GM19193 (cell line): ENCODE data around the gene CEACAM18.

Source experiments
- POLR2A ChIP-seq: IDR thresholded peaks from 4 replicates; pipeline ENCODE4 v1.6.1; 2011; ENCODE audit not compliant: insufficient read depth, insufficient read length; ENCODE audit errors: extremely low read depth

CEACAM18 gene

DNA sequence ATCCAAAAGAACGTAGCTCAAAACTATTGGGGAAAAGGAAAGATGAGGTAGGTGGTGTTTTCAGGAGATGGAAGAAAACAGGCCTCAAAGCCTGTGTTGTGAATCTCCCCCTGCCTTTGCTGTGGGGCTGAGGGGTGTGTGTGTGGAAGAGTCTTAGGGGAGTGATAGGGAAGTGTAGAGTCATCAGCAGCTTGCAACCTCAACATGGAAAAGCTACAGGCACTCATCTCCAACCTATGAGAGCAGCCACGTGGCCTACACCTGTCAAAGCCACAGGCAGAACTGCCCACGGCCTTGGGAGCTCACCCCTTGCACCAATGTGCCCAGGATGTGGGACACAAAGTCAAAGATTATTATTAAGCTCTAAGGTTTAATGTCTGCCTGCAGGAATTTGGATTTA, 27.6 kb downstream of the CEACAM18 start:
- no peak for TF ChIP-seq POLR2A

DNA sequence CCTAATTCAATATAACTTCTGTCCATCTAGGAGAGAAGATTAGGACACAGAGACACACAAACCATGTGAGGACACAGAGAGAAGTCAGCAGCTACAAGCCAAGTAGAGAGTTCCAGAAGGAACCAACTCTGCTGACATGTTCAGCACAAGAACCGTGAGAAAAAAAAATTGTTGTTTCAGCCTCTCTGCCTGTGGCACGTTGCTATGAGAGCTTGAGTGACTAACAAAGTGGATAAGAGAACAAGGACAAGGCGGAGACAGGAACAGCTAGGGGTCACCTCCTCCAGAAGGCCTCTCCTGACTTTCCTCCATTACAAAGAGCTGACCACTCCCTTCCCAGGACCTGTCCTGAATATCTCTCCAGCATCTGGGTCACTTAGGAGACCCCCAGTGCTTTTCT, 28.9 kb downstream of the CEACAM18 start:
- TF ChIP-seq POLR2A, result no peak

DNA sequence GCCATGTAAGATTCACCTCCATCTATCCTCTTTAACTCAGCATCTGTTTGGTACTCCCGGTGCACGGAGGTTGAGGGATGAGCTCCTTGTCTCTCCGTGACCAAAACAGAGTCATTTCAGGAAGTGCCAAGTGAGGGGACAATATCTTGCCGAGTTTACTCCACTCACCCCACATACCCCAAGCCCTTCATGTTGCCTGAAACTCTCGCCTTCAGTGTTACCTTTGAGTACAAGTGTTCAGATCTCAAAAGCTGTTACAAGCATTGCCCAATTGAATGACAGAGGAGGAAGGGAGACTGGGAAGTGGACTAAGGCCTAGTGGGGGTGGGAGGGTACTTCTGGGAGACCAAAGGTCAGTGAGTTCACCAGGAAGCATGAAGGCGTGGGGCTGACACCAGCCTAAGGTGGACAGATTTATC, 29.3 kb downstream of the CEACAM18 start:
- no peak for TF ChIP-seq POLR2A

DNA sequence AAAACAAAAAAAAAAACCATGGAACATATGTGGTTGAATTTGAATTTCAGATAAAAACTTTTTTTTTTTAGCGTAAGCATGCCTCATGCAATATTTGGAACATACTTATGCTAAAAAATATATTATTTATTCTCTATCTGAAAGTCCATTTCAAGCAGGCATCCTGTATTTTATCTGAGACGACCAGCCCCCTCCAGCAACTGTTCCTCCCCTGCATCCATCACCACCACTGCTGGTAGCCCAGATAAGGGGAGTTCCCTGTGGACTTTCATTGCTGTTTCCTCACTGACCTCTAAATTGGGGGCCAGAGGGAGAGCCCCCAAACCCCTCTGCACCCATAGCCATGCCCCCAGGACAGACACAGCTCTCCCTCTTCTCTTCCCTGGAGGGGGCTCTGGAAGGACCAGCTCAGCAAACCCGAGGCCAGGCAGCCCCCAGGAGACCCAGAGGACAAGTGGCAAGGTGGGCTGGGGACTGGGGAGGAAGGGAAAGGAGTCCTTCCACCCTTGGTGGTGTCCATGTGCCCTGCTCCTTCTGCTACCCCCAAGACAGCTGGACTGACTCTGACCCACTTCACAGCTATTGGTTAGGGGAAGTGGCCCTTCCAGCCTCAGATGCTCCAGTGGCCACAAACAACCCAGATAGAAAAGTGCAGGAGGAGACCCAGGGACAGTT, 29.9 kb downstream of the CEACAM18 start:
- no peak for TF ChIP-seq POLR2A

DNA sequence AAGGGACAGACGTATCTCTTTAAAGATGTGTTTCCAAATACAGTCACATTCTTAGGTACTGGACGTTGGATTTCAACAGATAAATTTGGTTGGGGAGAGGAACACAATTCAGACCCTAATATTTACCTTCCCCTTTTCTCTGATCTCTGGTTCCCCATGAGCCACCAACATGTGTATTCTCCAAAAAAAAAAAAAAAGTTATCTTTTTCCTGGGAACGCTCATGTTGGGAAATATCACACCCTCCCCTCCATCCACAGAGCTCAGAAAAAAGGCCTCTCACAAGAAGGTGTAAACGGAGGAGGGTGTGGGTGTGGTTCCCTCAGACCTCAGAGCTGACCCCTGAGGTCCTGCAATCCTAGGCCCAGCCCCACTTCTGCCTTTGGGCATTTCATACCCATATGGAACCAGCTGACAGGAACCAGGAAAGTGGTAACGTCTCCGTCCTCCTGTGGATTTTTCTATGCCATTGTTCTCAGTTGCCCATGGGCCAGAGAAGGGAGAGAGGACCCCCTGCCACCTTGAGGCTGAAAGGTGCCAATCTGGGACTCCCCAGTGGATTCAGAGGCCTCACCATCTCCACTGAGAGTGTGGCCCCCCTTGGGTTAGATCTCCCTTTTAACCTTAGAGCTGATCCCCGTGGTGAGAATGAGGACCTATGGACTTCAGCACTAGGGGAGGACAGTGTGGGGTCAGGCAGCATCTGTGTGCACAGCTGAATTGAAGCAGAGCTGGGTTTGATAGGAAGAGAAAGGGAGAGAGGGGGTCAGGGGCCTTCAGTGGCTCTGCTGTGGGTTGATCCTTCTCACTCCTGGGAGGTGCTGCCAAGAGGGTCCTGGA, 31.7 kb downstream of the CEACAM18 start:
- no peak for TF ChIP-seq POLR2A

DNA sequence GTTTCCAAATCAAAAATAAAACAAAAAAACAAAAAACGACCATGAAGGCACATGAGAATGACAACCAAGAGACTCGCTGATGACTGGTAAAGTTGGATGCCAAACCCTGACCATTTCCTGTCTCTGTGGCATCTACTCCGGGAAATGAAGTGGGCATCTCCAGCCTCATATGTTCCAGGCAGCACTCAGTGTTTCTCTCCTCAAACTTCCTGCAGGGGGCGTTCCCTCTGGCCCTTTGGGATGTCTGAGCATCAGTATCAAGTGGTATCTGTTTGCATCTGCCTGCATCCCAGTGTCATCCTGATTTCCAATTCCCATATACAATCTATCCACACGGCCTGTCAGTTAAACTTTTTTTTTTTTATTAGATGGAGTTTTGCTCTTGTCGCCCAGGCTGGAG, 33.0 kb downstream of the CEACAM18 start:
- no peak for TF ChIP-seq POLR2A

DNA sequence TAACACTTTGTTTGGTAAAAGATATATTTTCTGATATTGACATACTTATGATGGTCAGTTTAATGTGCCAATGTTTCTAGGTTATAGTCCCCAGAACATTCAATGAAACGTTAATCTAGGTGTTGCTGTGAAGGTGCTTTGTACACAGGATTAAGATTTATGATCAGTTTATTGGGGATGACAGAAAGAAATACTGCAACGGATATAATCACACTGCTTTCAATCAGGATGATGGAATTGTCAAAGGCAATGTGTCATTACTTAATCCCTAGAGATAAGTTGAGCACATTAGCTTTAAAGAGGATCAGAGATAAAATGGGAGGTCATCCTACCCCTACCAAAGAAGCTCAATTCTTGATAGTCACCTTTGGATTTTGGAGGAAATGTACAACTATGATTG, 35.6 kb downstream of the CEACAM18 start:
- no peak for TF ChIP-seq POLR2A

DNA sequence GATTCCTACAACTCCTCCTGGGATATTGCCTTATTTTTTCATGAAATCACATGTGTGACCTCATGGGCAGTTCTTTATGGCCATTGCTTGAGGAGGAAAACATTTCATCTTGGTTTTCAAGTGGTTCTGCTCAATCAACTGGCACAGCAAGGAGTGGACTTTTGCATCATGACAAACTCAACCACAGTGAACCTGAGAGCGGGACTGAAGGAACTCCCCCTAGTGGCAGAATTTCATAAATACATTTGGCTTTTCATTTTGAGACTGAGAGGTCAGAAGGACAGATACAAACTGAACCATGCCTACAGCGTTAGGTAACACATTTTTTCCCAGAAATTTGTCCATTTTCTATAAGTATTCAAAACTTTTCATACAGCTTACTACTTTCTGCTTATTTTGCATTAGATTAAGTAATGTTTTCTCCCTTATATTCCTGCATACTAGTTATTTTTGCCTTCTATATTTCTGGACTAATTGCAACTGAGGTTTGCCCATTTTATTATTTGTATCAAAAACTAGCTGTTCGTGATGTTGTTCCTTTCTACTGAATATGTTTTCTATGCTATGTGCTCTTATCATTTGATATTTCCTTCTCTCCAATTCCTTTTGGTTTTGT, 36.6 kb downstream of the CEACAM18 start:
- TF ChIP-seq POLR2A, result no peak

DNA sequence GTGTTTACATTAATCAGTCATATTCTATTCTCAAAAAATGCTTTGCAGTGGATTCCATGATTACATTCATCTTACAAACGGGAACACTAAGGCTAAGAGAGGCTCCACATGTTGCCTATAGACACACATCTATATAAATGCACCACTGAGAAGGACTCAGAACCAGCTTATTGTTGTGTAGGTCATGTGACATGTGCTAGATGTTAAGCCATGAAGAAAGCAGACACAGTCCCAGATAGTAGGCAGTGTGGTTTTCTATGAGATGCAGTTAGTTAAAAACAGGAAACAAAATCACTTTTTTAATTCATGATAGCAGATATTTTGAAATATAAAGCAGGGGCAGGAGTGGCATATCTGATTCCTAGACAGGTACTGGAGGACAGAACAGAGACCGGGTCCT, 42.4 kb downstream of the CEACAM18 start:
- TF ChIP-seq POLR2A, result no peak

DNA sequence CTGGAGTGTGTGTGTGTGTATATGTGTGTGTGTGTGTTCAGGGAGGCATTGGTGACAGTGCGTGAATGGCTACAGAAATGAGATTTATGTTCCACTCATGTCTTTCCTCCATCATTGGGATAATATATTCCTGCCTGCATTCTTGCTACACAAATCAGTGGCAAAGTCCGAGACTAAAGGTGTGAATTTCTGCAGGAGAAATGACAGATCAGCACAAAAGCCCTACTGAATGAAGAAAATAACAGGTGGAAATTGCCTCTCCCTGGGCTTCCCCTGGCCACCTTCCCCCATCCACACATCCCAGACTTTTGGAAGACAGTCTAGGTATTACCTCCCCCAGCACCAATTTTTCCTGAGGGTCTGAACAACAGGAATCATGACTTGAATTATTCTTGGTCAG, 43.0 kb downstream of the CEACAM18 start:
- no peak for TF ChIP-seq POLR2A

DNA sequence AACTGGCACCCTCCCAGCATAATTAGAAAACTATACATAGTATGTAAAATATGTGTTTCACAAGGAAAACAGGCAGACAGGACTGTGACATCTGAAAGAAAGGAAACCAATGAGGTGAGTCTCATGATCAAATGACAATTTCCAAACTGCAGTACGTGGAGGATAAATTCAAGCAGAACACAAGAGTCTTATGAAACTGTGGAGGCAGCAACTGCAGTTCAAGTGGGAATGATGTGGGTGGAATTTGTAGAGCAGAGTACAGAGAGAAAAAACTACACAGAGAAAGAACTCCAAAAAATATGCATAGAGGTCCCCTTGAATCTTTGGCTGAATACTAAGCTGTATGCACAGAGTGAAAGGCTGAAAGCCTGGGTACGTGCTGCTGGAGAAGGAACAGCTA, 43.4 kb downstream of the CEACAM18 start:
- no peak for TF ChIP-seq POLR2A

DNA sequence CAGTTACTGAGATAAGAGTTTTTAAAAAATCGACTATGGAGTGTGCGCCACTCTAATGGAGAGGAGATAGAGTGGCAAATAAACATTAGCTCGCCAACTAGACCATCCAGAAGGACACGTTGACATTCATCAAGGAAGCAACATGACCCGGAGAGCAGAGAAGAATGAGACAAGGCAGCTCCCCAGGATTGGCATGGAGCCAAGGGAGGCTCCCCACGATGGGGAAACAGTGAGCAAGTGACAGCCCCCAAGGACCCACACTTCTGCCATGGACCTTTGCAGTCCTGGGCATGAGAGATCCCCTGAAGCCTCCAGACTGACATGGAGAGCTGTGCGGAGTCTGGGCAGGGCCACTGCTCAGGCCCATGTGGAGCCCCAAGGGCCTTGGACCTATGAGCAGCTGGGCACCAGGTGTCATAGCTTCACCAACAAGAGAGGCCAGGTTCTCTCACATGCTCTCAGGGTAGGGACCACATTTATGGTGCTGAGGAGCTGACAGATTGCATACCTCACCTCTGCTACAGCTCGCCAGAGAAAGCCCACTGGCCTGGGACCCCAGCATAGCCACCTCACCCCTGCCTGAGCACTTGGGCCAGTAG, 46.4 kb downstream of the CEACAM18 start:
- TF ChIP-seq POLR2A, result no peak

DNA sequence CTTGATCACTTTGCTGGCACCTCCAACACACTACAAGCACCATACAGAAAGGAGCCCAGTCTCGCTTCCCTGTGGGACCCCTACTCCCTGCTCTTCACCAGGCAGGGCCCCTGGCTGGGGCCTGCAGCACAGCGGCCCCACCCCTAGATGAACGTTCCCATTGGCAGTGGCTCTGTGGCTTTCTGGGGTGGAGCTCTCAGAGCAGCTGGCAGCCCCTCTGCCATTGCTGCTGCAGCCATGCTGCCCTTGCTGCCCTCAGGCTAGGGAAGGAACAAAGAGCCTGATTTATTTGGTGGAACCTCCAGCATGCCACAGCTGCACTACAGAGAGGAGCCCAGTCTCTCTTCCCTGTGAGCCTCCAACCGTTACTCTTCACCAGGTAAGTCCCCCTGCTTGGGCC, 47.3 kb downstream of the CEACAM18 start:
- no peak for TF ChIP-seq POLR2A

DNA sequence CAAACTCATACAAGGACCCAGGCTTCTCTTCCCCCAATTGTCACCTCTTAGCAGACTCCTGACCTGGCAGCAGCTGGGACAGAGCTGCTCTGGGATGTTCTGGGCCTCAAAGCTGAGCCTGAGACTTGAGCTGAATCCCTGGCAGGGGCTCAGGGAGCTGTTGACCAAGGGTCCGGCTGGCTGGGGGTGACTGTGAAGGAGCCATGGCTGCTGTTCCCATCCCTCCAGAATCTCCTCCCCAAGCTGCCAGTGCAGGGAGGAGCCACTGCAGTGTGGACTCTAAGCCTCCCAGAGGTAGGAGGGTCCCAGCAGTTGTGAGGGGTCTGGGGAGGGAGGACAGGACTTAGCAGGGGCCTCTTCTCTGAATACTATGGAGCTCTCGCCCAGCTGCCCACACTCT, 51.0 kb downstream of the CEACAM18 start:
- TF ChIP-seq POLR2A, result no peak

DNA sequence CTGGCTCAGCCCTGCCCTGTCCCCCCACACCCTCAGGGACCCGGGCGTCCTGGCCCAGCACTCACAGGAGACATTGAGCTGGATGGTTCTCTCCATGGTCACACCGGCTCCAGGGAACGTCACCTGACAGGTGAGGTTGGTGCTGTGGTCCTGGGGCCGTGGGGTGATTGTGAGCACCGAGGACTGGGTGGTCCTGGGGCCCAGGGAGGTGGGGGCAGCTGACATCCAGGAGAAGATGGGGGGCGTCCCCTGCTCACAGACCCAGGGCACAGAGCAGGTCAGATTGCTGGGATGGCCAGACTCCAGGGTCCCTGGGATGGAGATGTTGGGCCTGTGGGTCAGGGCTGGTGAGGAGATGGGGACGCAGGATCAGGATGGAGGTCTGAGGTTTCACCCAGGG, 52.3 kb downstream of the CEACAM18 start:
- TF ChIP-seq POLR2A, result no peak

DNA sequence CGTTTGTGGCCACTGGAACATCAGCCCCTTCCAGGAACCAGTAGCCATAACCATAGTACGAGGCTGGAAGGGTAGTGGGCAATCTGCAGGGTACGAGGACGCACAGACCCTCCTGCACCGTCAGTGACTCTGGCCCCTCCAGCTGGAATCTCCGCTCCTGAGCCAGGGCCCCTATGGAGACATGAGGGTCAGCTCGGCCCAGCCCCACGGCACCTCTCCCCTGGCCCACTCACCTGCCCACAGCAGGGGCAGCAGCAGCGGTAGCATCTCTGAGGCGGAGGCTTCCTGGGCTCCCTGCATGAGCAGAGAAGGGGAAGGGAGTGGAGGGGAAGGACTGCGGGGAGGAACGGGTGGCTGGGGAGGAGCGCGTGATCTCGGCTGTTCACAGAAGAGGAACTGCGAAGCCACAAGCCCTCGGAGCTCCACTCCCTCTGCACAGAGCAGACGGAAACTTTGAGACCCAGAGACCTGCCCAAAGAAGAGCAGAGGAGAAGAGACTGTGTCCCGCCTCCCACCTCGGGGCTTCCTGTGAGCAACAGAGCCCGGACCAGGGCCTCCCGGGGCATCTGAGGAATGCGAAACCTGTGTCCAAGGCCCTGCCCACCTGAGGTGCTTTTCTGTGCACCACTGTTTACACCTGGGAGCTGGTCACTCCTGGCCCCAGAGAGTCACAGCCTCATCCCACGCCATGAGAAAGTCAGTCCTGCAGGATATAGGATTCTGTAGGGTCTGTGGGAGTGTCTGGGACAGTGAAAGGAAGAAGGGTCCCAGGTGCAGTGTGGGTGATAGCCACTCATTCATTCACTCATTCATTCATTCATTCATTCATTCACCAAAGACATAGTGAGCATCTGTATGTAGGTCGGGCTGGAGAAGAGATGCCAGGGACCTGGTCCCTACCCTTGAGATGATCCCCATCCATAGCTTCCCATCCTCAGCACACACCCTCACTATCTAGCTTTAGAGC, 53.3 kb downstream of the CEACAM18 start, which contains the start of gene SIGLEC6:
SIGLEC6 (minus strand) TSS at position 322 of the 967 bp plus-strand sequence; CDS start at position 300, 22 bp downstream.
- no peak for TF ChIP-seq POLR2A
